PC-3 (cell line): Measurements from ENCODE around the gene ZBTB48. TPM values are rescaled to one million over a fixed set of nuclear protein-coding genes. Genes with fewer than 3 reads are reported as not detected.

Experiments used
- ATAC-seq: fragments of 200-7000 bp; cut with Tn5 transposase; 2 replicates; pipeline ENCODE4 v1.9.1; 2020; ENCODE audit warnings: mild to moderate bottlenecking, moderate library complexity
- BruUV-seq: library from RNA; stranded (reverse); fragments of 400-500 nt; replicated peaks from 2 replicates; lab custom pipeline; 2021; lab: Mats Ljungman, UMichigan
- CTCF ChIA-PET: fragments of 300-600 bp; sonication (Branson Sonifier 250); formaldehyde crosslinking; loops from one replicate; lab custom pipeline; 2022; ENCODE audit warnings: antibody characterized with exemption; lab: Charles Lee
- POLR2A ChIA-PET: fragments of 300-600 bp; sonication (Branson Sonifier 250); formaldehyde crosslinking; loops from one replicate; lab custom pipeline; 2022; ENCODE audit warnings: antibody characterized with exemption; ENCODE audit not compliant: unreplicated experiment; lab: Charles Lee
- DNase-seq: peaks from one replicate; pipeline ENCODE4 v3.0.0-alpha.2; 2015
- H2AFZ ChIP-seq: fragments of 300-600 bp; sonication (generic); 2 replicates; pipeline ENCODE4 v1.6.0; 2016; ENCODE audit warnings: antibody characterized with exemption, low read length
- H3F3A ChIP-seq: fragments of 300-600 bp; sonication (generic); one replicate; pipeline ENCODE4 v1.6.0; 2017; ENCODE audit warnings: antibody characterized with exemption, low read length, control low read depth, mild to moderate bottlenecking; ENCODE audit not compliant: unreplicated experiment
- H3K27ac ChIP-seq: fragments of 300-600 bp; sonication (generic); 2 replicates; pipeline ENCODE4 v1.5.1; 2016; ENCODE audit warnings: mild to moderate bottlenecking, low read length
- H3K27me3 ChIP-seq: fragments of 300-600 bp; sonication (generic); 2 replicates; pipeline ENCODE4 v1.6.1; 2016; ENCODE audit warnings: low read length, mixed read lengths
- H3K36me3 ChIP-seq: fragments of 300-600 bp; sonication (generic); 2 replicates; pipeline ENCODE4 v1.6.1; 2016; ENCODE audit warnings: low read depth, mixed run types, low read length, mixed read lengths
- H3K4me1 ChIP-seq: fragments of 300-600 bp; sonication (generic); 2 replicates; pipeline ENCODE4 v1.5.1; 2016; ENCODE audit warnings: low read length; ENCODE audit not compliant: insufficient read depth
- H3K4me2 ChIP-seq: fragments of 300-600 bp; sonication (generic); 2 replicates; pipeline ENCODE4 v1.6.0; 2016; ENCODE audit warnings: low read length
- H3K4me3 ChIP-seq: fragments of 300-600 bp; sonication (generic); 2 replicates; pipeline ENCODE4 v1.5.1; 2016; ENCODE audit warnings: mild to moderate bottlenecking, low read length, mixed read lengths
- H3K79me2 ChIP-seq: fragments of 300-600 bp; sonication (generic); 2 replicates; pipeline ENCODE4 v1.6.1; 2017; ENCODE audit warnings: low read length, mixed read lengths
- H3K9ac ChIP-seq: fragments of 300-600 bp; sonication (generic); 2 replicates; pipeline ENCODE4 v1.6.0; 2016; ENCODE audit warnings: mild to moderate bottlenecking, low read length
- H3K9me2 ChIP-seq: fragments of 300-600 bp; sonication (generic); replicated peaks from 2 replicates; pipeline ENCODE4 v1.6.1; 2016; ENCODE audit warnings: mixed run types, low read length, mixed read lengths
- H3K9me3 ChIP-seq: fragments of 300-600 bp; sonication (generic); 2 replicates; pipeline ENCODE4 v1.6.1; 2016; ENCODE audit warnings: low read length, mixed read lengths
- H4K20me1 ChIP-seq: fragments of 300-600 bp; sonication (generic); 2 replicates; pipeline ENCODE4 v1.6.1; 2016; ENCODE audit warnings: low read length, mixed read lengths
- EZH2 ChIP-seq: fragments of 300-600 bp; sonication (generic); IDR thresholded peaks from one replicate; pipeline ENCODE4 v1.6.1; 2017; ENCODE audit warnings: antibody characterized with exemption, mild to moderate bottlenecking, low read length; ENCODE audit not compliant: unreplicated experiment
- EZH2phosphoT487 ChIP-seq: fragments of 300-600 bp; sonication (generic); IDR thresholded peaks from 2 replicates; pipeline ENCODE4 v1.6.1; 2018; ENCODE audit warnings: mild to moderate bottlenecking, antibody characterized with exemption, low read length, borderline replicate concordance
- intact Hi-C: fragments of 100-400 bp; cut with micrococcal nuclease; formaldehyde crosslinking; loops from 2 replicates; pipeline ENCODE4 v1.9.0; 2023
- total RNA-seq: library from RNA; depleted of rRNA; stranded (reverse); fragments of >200 nt; gene quantifications from 2 replicates; pipeline ENCODE4 v1.2.3, GENCODE V29; 2014
- TF ChIP-seq, protein P1 (sequence below): fragments of 300-600 bp; sonication (generic); conservative IDR thresholded peaks from 2 replicates; pipeline ENCODE4 v1.5.1; 2017; ENCODE audit warnings: antibody characterized with exemption, low read depth, mild to moderate bottlenecking, low read length

The ZBTB48 gene
- total RNA-seq, 1 experiment from 2014 or later: 47.2 TPM

DNA sequence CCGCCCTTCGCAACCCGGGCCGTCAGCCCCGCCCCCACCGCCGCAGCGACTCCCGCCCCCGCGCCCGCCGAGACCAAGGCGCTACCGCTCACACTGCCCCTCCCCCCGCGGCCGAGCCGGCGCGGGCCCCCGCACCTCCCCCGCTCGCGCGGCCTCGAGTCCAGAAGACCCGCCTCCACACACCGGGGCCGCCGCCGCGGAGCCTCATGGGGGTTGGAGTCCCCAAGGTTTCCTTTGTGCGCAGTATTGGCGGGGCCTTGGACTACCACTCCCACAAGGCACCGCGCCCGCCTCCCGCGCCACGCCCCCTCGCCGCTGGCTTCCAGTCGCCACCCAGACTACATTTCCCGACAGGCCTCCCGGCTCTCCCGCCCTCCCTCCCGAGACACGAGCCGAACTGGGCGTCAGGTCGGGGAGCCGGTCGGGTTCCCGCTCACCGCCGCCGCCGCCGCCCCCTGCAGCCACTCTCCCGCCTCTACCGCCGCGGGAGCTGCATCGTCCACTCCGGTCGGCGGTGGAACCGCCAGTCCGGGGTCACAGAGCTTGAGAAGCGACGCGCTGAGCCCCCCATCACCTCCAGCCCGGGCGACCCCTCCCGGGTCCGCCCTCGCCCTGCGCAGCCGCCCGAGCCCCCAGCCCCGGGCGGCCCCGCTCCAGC lies 33.7 kb downstream of the ZBTB48 start, which contains the start of gene PHF13:
TSS of gene PHF13 (plus strand) at position 371 of the 658 bp plus-strand sequence. CDS start 336 bp downstream, outside the sequence.
- ChIA-PET CTCF (interaction anchor here (0.5 kb wide), 1 partner anchor 90 kb away, joined by 4 read pairs; no protein-coding TSS in a partner anchor), POLR2A (no interaction called here)
- peak within 1 kb of the TSS; percentile 90 for H2AFZ ChIP-seq
- H3K27ac ChIP-seq: peak within 1 kb of the TSS; percentile 81
- TF ChIP-seq EZH2 (no peak), EZH2phosphoT487 (no peak)
- TF ChIP-seq, protein P1, sequence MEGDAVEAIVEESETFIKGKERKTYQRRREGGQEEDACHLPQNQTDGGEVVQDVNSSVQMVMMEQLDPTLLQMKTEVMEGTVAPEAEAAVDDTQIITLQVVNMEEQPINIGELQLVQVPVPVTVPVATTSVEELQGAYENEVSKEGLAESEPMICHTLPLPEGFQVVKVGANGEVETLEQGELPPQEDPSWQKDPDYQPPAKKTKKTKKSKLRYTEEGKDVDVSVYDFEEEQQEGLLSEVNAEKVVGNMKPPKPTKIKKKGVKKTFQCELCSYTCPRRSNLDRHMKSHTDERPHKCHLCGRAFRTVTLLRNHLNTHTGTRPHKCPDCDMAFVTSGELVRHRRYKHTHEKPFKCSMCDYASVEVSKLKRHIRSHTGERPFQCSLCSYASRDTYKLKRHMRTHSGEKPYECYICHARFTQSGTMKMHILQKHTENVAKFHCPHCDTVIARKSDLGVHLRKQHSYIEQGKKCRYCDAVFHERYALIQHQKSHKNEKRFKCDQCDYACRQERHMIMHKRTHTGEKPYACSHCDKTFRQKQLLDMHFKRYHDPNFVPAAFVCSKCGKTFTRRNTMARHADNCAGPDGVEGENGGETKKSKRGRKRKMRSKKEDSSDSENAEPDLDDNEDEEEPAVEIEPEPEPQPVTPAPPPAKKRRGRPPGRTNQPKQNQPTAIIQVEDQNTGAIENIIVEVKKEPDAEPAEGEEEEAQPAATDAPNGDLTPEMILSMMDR: no peak
- peaks cover 16% of the 10 kb centered on the region for H3K4me1 ChIP-seq
- no peaks in the 10 kb centered on the region for H3K27me3 ChIP-seq
- BruUV-seq: no TSS peak
- peaks cover 7% of the 10 kb centered on the region; the same call in 1 of the 2 replicates for H3K36me3 ChIP-seq
- peaks cover 47% of the 10 kb centered on the region for H3K79me2 ChIP-seq
- peak within 1 kb of the TSS; percentile 82 for H3K4me3 ChIP-seq
- H3K9ac ChIP-seq: peak within 1 kb of the TSS; percentile 78
- no peaks in the 10 kb centered on the region for H3K9me3 ChIP-seq
- intact Hi-C loops: loop anchor here (1.0 to 2.0 kb wide), 2 partner anchors 11 to 171 kb away; partner anchors contain the start of genes CAMTA1 and THAP3
- no peaks in the 10 kb centered on the region for H3K9me2 ChIP-seq
- peak; percentile 100 for DNase-seq
- ATAC-seq: peak; percentile 91
- peaks cover 7% of the 10 kb centered on the region for H3F3A ChIP-seq
- peak within 1 kb of the TSS; percentile 94 for H3K4me2 ChIP-seq
- H4K20me1 ChIP-seq: no peaks in the 10 kb centered on the region

DNA sequence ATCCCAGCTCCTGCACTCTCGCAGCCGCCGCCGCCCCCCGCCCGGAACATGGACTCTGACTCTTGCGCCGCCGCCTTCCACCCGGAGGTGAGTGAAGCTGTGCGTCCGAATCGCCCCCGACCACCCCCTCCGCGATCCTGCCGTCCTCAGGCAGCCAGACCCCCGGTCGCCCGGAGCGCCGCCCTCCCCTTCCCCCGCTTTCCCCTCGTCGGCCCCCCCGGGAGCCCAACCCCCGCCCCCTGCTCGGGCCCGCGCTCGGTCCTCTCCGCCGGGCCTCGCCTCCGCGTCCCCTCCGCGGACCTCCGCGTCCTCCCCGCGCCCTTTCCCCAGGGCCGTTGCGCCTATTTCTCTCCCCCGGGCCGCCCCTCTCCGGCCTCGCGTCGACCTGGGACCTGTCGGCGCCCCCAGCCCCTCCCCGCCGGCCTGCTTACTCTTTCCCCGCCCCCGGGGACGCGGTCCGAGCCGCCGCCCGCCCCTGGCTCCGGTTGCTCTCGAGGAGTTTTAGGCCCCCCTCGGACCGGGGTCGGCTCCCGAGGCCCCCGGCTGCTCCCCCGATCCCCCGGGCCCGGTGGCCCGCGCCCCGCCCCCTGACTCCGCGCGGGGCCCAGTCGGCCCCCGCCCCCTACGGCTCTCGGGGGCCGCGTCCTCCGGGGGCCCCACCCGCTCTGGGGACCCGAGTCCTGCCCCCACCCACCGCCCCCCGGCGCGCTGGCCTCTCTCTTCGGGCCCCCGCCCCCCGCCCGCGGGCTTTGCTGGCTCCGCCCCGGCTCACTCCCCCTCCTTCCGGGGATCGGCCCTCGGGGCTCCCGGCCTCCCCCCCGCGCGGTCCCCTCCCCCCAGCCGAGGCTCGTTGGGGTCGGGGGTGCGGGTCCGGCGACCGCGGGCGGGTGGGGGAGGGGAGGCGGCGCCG lies 34.5 kb downstream of the ZBTB48 start:
- H2AFZ ChIP-seq: peak overlapping the region; percentile 86
- no peak overlapping the region for H3K27ac ChIP-seq
- peak overlapping the region; percentile 82 for H3K4me3 ChIP-seq
- intact Hi-C loops: no loop called here
- POLR2A ChIA-PET: no interaction called here
- CTCF ChIA-PET: no interaction called here
- H3K4me1 ChIP-seq: peaks cover 15% of the 10 kb centered on the region
- H3F3A ChIP-seq: peaks cover 6% of the 10 kb centered on the region
- peak overlapping the region; percentile 85 for H3K4me2 ChIP-seq
- DNase-seq (peak; percentile 32), ATAC-seq (no peak)
- peaks cover 52% of the 10 kb centered on the region for H3K79me2 ChIP-seq
- no peak for TF ChIP-seq EZH2phosphoT487
- no peak for TF ChIP-seq EZH2
- TF ChIP-seq, protein P1: no peak
- H3K36me3 ChIP-seq: peaks cover 10% of the 10 kb centered on the region; the same call in 1 of the 2 replicates
- BruUV-seq: no TSS peak
- no peaks in the 10 kb centered on the region for H4K20me1 ChIP-seq
- no peaks in the 10 kb centered on the region for H3K27me3 ChIP-seq
- H3K9me2 ChIP-seq: no peaks in the 10 kb centered on the region
- no peaks in the 10 kb centered on the region for H3K9me3 ChIP-seq
- peak overlapping the region; percentile 76 for H3K9ac ChIP-seq
